Hepatocyte (in vitro differentiated cells): ENCODE results near the gene AUTS2. TPM values are rescaled to one million over a fixed set of nuclear protein-coding genes. Genes with fewer than 3 reads are reported as not detected.

Experiments used
- DNase-seq: peaks from one replicate; pipeline ENCODE4 v3.0.0-alpha.2; 2016; ENCODE audit warnings: low spot score
- H2AFZ ChIP-seq: fragments of 200-600 bp; sonication (generic); 2 replicates; pipeline ENCODE4 v1.6.0; 2016; ENCODE audit warnings: antibody characterized with exemption, mild to moderate bottlenecking
- H3K27ac ChIP-seq: fragments of 200-600 bp; sonication (generic); 2 replicates; pipeline ENCODE4 v1.5.1; 2016; ENCODE audit warnings: mild to moderate bottlenecking
- H3K27me3 ChIP-seq: fragments of 200-600 bp; sonication (generic); 2 replicates; pipeline ENCODE4 v1.6.1; 2016
- H3K36me3 ChIP-seq: fragments of 200-600 bp; sonication (generic); replicated peaks from 2 replicates; pipeline ENCODE4 v1.5.1; 2016; ENCODE audit warnings: low read depth; ENCODE audit not compliant: insufficient read depth
- H3K4me1 ChIP-seq: fragments of 200-600 bp; sonication (generic); 2 replicates; pipeline ENCODE4 v1.5.1; 2016; ENCODE audit warnings: mild to moderate bottlenecking, moderate library complexity; ENCODE audit not compliant: insufficient read depth
- H3K4me2 ChIP-seq: fragments of 200-600 bp; sonication (generic); 2 replicates; pipeline ENCODE4 v1.6.0; 2016
- H3K4me3 ChIP-seq: fragments of 200-600 bp; sonication (generic); 2 replicates; pipeline ENCODE4 v1.5.1; 2016; ENCODE audit warnings: mild to moderate bottlenecking
- H3K79me2 ChIP-seq: fragments of 200-600 bp; sonication (generic); 2 replicates; pipeline ENCODE4 v1.6.0; 2017; ENCODE audit warnings: mild to moderate bottlenecking
- H3K9me2 ChIP-seq: fragments of 200-600 bp; sonication (generic); replicated peaks from 2 replicates; pipeline ENCODE4 v1.6.0; 2017; ENCODE audit warnings: mild to moderate bottlenecking; ENCODE audit not compliant: insufficient read depth
- H3K9me3 ChIP-seq: fragments of 200-600 bp; sonication (generic); 2 replicates; pipeline ENCODE4 v1.5.1; 2016; ENCODE audit warnings: low read depth, mild to moderate bottlenecking
- H4K20me1 ChIP-seq: fragments of 200-600 bp; sonication (generic); 2 replicates; pipeline ENCODE4 v1.6.0; 2016; ENCODE audit warnings: mild to moderate bottlenecking; ENCODE audit not compliant: insufficient read depth, poor library complexity, severe bottlenecking
- CTCF ChIP-seq: fragments of 200-600 bp; sonication (generic); IDR thresholded peaks from 2 replicates; pipeline ENCODE4 v1.5.1; 2016; ENCODE audit warnings: antibody characterized with exemption, mild to moderate bottlenecking; ENCODE audit not compliant: poor library complexity
- EZH2 ChIP-seq: fragments of 200-600 bp; sonication (generic); IDR thresholded peaks from 2 replicates; pipeline ENCODE4 v1.6.1; 2016; ENCODE audit warnings: antibody characterized with exemption, mild to moderate bottlenecking, borderline replicate concordance
- EZH2phosphoT487 ChIP-seq: fragments of 200-600 bp; sonication (generic); IDR thresholded peaks from one replicate; pipeline ENCODE4 v1.6.1; 2018; ENCODE audit warnings: antibody characterized with exemption, mild to moderate bottlenecking, low read depth, moderate library complexity; ENCODE audit not compliant: unreplicated experiment, severe bottlenecking
- WGBS: methylation state at CpG from one replicate; pipeline ENCODE4 v1.1.6; 2016; ENCODE audit warnings: low lambda C conversion rate; ENCODE audit errors: missing lambda C conversion rate; 5-methylcytosine and 5-hydroxymethylcytosine counted together
- polyA plus RNA-seq: library from polyadenylated mRNA; unstranded; fragments of >200 nt; fragmentation: Nextera tagmentation; extraction: Ambion mirVana; gene quantifications from 2 replicates; pipeline ENCODE4 v1.2.1, GENCODE V29; 2016
- total RNA-seq: library from RNA; depleted of rRNA; stranded (reverse); fragments of >200 nt; gene quantifications from 2 replicates; pipeline ENCODE4 v1.2.3, GENCODE V29; 2014

The AUTS2 gene
- total and polyA plus RNA-seq, 2 experiments from 2014 or later, result 34.4 to 40.9 TPM

- Histone ChIP-seq H3K9me3 (no peaks in the 10 kb centered on the region), H4K20me1 (peaks cover 7% of the 10 kb centered on the region), H3K4me1 (peaks cover 3% of the 10 kb centered on the region), H3K79me2 (no peaks in the 10 kb centered on the region), H3K4me3 (no peak overlapping the region), H3K4me2 (no peak overlapping the region), H2AFZ (no peak overlapping the region), H3K9me2 (no peaks in the 10 kb centered on the region), H3K27ac (no peak overlapping the region), H3K36me3 (no peaks in the 10 kb centered on the region), H3K27me3 (no peaks in the 10 kb centered on the region)
- 96% methylated on average over 2 of the region's 2 CpGs for WGBS
- no peak for DNase-seq
- TF ChIP-seq CTCF, result no peak
- TF ChIP-seq EZH2phosphoT487, result no peak
- TF ChIP-seq EZH2, result no peak
Observed at GRCh38 chr7:70069977-70070376, 471.7 kb downstream of the AUTS2 start.

- TF ChIP-seq CTCF (no peak), EZH2phosphoT487 (no peak), EZH2 (no peak)
- no peak overlapping the region for H3K4me2 ChIP-seq
- no peaks in the 10 kb centered on the region for H3K36me3 ChIP-seq
- H3K9me3 ChIP-seq, result no peaks in the 10 kb centered on the region
- H4K20me1 ChIP-seq, result peaks cover 3% of the 10 kb centered on the region
- 88% methylated on average over 7 of the region's 7 CpGs for WGBS
- DNase-seq, result no peak
- H3K27me3 ChIP-seq, result no peaks in the 10 kb centered on the region
- H3K27ac ChIP-seq, result peak overlapping the region; percentile 2
- H3K4me3 ChIP-seq, result no peak overlapping the region
- no peak overlapping the region for H2AFZ ChIP-seq
- H3K9me2 ChIP-seq, result no peaks in the 10 kb centered on the region
- H3K4me1 ChIP-seq, result peaks cover 3% of the 10 kb centered on the region
- no peaks in the 10 kb centered on the region for H3K79me2 ChIP-seq
Observed at GRCh38 chr7:70071766-70072165, 473.5 kb downstream of the AUTS2 start.

- peak overlapping the region; percentile 37 for H3K27ac ChIP-seq
- DNase-seq, result peak; percentile 36
Observed at GRCh38 chr7:70072220-70072619, 473.9 kb downstream of the AUTS2 start.

More at GRCh38 chr7:70072220-70072619, 473.9 kb downstream of the AUTS2 start:
- H2AFZ ChIP-seq, result no peak overlapping the region
- no peaks in the 10 kb centered on the region for H3K27me3 ChIP-seq
- no peaks in the 10 kb centered on the region for H3K9me3 ChIP-seq
- no peaks in the 10 kb centered on the region for H3K36me3 ChIP-seq
- no peaks in the 10 kb centered on the region for H3K79me2 ChIP-seq
- 47% methylated on average over 2 of the region's 2 CpGs for WGBS
- TF ChIP-seq CTCF (no peak), EZH2 (no peak), EZH2phosphoT487 (no peak)
- no peaks in the 10 kb centered on the region for H4K20me1 ChIP-seq
- H3K4me3 ChIP-seq, result no peak overlapping the region
- H3K4me1 ChIP-seq, result peaks cover 3% of the 10 kb centered on the region
- H3K4me2 ChIP-seq, result no peak overlapping the region
- no peaks in the 10 kb centered on the region for H3K9me2 ChIP-seq
